HCT116 (cell line): Measurements from ENCODE around the gene ZNF212.

Experiments
- CBX3 ChIP-seq: IDR thresholded peaks from 2 replicates; pipeline ENCODE4 v1.6.1; 2012; ENCODE audit warnings: low read depth
- CTCF ChIP-seq, 3 experiments: fragments of 200-600 bp in 1 of 3; sonication (generic) in 1 of 3; IDR thresholded peaks in 2 of 3; conservative IDR thresholded peaks in 1 of 3; 2 replicates each; pipeline ENCODE4 v1.5.1; 2012 to 2017; ENCODE audit warnings: low read depth in 2 of 3, low read length in 2 of 3, antibody characterized with exemption in 1 of 3, borderline replicate concordance in 1 of 3, control low read depth in 1 of 3, mild to moderate bottlenecking in 1 of 3, mixed read lengths in 1 of 3, mixed run types in 1 of 3, moderate library complexity in 1 of 3; ENCODE audit not compliant: insufficient read depth in 1 of 3
- EZH2 ChIP-seq: fragments of 200-600 bp; sonication (generic); IDR thresholded peaks from 2 replicates; pipeline ENCODE4 v1.6.1; 2017; ENCODE audit warnings: antibody characterized with exemption, mixed run types
- POLR2A ChIP-seq: IDR thresholded peaks from 2 replicates; pipeline ENCODE4 v1.7.0; 2011; ENCODE audit warnings: borderline replicate concordance; ENCODE audit not compliant: insufficient read depth, insufficient read length; ENCODE audit errors: extremely low read depth
- POLR2AphosphoS5 ChIP-seq: IDR thresholded peaks from 2 replicates; pipeline ENCODE4 v1.6.1; 2011; ENCODE audit warnings: mild to moderate bottlenecking, low read depth, low read length, moderate library complexity

- TF ChIP-seq POLR2A (no peak), EZH2 (no peak), CTCF (IDR thresholded peaks at IDR 0.05 in 2 of 3, conservative IDR thresholded peaks at IDR 0.05 in 1 of 3; ENCODE audit: borderline replicate concordance in 1 of 3, insufficient read depth in 1 of 3, low read depth in 2 of 3, low read length in 2 of 3) (no peak), POLR2AphosphoS5 (no peak), CBX3 (no peak)
Measured at GRCh38 chr7:149292462-149292823, 53.0 kb downstream of the ZNF212 start.
